HuH-7.5 (cell line): ENCODE data around the gene AKAP6.

Experiments used
- DNase-seq: peaks from one replicate; pipeline ENCODE4 v3.0.0; 2011; ENCODE audit warnings: low spot score

AKAP6 gene

DNA sequence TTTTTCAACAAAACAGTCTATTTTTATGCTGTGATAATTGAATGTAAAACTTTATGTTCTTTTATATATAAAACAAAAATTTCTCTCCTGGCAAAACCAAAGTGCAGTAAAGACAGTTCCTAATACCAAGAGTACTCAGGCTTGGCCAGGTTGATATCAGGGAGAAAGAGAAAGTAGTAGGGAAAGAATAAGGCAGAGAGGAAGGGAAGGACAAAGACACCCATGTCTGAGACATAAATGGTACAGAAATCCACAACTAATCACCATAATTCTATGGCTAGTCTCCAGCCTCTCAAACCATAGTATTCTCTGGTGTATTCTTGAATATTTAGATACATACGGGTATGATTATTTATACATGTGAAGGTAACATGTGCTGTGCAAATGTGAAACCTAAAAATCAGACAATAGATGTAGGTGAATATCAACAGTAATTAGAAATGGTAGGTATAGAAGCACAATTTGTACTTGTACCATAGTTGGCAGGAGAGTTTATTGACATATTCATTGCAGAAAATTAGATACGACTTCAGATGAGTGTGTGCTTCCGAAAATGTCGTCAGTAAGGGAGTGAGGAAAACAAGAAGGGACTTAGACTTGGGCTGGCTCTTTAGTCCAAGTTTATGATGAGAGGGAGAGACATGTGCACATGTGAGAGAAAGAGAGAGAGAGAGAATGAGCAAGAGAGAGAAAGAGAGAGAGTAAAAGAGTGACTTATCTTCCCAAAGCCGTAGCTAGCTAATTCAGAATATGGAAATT is 378.8 kb downstream of the AKAP6 start:
- no peak for DNase-seq

DNA sequence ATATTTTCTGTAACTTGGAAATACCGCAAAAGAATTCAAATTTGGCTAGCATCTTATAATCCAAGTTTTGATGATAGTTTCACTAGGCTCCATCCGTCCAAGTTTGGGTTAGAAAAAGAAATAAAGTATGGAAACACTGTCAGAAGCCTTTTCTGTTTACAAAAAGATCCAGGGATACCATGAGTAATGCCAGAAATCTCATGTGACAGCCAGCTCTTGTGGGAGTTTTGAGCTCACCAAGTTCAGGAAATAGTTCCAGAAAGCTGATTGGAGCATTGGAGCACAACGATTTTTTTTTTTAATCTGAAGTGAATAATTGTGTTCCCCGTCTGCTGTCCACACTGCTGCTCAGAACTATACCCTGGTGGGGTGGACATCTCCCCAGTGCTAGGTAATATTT is 379.9 kb downstream of the AKAP6 start:
- no peak for DNase-seq

DNA sequence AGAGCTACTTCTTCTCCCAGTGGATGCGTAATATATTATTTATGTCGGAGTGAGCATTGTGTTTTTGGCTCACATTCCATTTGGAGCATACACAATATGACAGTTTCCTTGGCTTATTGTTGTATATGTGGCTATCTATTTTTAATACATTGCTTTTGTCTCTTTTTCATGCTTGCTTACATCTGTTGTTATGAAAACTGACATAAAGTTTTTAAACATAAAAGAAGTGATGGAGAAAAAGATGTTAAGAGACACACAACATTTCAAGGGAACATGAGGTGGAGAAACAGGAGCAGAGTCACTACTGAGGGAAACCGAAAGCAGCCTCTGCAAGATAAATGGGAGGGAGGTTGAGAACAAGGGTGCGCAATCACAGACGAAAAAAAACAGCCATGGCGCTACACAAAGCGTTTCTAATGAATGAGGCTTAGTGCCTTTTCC is 381.2 kb downstream of the AKAP6 start:
- no peak for DNase-seq

DNA sequence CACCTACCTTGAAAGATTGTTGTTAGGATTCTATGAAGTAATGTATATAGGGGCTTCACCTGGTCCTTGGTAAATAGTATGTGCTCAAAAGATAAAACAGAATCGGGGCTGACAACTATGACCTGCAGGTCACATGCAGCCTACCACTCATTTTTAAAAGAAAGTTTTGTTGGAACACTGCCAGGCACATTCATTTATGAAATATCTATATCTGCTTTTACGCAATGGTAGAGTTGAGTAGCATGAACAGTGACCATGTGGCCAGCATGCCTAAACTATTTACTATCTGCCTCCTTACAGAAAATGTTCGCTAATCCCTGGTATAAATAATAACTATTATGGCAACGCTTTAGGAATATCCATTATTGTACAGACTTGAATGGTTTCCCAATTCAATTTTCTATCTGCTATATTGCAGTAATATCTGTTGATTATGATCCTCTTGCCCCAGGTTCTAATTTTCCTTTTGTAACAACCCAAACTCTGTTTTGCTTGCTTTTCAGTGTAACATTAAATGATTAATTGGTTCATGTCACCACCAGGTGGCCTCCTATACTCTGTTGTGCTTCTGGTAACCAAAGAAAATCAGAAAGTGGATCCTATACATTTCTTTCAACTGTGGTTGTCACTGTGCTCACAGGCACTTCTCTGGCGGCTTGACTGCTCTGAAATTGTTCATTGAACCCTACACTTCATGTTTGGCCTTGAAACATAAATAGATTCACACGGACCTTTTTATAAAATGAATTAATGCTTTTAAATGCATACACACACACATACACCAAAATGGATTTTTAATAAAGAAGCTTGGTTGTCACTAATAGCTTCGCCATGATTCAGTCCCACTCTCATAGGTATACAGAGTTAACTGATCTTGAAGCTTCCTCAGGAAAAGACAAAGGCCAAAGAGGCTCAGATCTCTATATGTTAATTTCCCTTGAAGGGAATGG is 381.9 kb downstream of the AKAP6 start:
- peak; percentile 4 for DNase-seq

DNA sequence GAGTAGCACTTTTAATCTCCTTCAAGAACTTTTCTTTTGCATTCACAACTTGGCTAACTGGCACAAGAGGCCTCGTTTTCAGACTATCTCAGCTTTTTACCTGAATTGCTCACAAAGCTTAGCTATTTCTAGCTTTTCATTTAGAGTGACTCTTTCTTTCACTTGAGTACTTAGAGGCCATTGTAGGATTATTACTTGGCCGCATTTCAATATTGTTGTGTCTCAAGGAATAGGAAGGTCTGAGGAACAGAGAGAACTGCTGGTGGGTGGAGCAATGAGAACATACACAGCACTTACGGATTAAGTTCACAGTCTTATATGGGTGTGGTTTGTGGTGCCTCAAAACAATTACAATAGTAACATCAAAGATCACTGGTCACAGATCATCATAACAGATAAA is 384.8 kb downstream of the AKAP6 start:
- DNase-seq = no peak

DNA sequence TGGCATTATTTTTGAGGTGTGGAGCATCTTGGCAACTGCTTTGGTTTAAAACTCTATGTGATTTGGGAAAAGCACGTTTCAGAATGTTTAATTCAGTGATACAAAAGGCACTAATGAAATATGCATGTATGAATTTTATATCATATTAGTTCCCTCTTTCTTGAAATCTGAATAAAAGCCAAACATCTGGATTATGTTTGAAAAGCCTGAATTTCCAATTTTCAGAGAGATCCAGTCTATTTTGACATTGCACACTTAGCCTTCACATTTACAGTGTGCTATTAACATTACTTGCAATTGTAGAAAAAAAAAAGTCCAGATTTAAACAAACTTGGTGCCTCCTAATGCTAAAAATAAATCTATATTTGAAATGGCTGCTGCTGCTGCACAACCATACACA is 390.5 kb downstream of the AKAP6 start:
- DNase-seq = no peak

DNA sequence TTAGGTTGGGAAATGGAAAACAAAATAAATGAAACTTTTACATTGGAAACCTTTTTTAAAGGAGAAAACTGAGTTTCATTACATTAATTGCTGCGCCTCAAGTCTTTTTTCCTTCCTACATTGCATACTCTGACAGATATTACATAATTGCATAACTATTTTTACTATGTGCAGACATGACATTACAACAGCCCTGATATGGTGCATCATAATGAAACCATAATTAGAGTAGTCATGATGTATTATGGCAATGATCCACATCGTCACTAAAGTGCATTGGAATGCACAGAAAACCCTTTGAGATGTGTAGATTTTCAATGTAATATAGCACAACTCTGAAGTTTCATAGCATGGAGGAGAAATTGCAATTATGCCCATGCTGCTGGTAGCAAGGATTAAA is 391.8 kb downstream of the AKAP6 start:
- no peak for DNase-seq

DNA sequence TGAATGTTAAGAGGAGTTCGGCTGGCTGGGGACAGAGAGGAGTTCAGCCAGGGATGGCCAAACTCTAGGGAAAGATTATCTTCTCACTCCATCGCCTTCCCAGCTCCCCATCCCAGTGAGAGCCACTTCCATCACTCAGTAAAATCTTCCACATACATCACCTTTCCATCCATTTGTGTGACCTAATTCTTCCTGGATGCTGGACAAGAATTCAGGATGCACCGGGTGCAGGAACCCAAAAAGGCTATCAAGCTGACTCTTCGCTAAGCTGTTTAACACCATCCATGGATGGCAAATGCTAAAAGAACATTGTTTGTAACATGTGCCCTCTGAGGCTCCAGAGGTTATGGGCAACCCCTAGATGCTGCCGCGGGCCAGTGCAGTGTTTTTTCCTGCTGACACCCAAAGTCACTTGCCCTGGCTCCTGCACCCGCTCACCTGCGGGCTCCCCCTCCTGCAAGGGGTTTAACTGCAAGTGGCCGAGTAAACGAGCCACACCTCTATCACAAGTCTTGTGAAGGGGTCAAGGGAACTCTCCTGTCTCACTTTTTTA is 393.6 kb downstream of the AKAP6 start:
- DNase-seq = no peak

DNA sequence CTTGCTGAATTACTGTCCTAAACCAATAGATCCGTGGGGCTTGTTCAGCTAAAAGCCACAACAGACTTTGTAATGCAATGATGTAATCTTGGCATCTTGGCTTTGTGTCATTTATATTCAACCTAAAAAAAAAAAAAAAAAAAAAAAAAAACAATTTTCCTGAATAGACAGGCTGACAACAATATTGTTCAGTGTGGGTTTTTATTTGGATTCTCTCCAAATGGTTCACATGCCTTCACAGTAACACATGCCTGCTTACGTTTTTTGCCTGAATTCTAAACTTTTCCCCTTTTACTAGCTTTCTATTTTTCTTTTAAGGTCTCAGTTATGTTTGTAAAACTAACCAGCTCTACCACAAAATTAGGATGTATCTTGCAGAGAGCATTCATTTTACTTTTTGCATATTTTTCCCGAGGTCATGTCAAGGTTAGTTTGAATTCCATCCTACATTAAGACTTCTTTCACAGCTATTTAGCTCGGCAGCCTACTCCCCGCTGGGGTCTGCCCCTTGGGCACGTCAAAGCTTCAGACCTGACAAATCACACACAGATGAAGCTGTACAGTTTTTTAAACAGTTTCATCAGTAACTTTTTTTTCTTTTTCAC is 395.9 kb downstream of the AKAP6 start:
- DNase-seq = no peak

DNA sequence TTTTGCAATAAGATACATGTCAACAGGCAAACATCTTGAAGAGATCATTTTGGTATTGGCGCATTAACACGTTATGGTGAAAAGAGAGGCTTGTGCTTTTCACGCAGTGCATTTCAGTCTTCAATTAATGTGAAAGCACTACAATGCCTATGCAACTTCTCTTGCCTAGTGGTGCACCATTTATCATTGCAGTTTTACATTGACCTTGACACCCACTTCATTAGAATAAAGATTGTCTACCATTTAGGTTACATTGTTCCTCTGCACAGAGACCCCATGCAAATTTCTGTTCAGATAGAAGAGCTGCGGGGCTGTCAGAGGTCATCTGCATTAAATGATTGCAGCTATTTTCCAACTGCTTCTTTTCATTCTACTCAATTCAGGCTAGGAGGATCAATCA is 397.4 kb downstream of the AKAP6 start:
- DNase-seq = no peak

DNA sequence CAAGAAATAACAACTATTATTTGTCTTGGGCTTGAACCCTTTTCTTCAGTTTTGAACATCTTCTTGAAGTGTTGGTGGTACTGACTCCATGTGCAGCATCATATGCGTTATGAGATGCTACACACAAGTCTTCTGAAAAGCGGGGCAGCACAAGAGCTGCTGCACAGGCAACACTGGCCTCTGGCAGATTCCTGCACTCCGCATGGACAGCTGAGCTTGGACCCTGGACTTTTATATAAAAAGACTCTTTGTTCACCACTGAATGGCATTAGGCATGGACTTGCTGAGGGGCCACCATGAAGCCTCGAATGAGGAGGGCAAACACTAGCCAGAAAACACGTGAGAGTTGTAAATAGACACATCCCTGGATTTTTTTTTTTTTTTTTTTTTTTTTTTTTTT is 398.7 kb downstream of the AKAP6 start:
- no peak for DNase-seq

DNA sequence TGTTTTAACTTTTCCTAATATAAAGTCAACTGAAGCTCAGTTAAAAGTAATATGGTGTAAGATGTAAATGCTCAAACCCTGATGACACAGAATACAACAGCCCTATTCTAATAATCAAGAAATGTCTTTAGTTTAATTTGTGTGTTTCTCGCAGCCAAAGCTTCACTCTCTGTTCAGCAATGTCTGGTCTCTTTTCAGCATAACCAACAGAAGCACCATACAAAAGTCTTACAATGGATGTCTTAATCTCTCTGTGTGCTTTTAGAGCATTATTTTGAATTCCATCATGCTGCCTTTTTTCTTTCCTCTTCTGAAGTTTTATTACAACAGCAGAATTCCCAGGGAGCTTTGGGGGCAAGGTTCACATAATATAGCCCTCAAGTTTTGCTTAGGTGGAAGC is 399.4 kb downstream of the AKAP6 start:
- no peak for DNase-seq

DNA sequence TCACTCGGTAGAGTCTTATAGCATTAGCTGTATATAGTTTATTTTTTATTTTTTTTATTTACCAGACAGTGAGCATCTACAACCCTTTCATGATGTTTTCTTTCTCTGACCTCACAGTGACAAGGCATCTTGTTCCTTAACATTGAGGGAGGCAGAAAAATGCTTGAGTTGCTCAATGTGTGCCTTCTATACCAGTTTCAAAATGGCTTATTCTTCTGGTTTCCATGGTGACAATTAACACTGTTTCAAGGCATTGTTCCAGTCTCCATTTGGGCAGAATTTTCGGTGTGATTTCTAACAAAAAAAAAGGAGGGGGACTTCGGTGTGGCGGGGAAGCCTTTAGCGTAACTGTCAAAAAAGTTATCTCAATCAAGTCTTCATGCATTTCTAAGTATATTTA is 399.9 kb downstream of the AKAP6 start:
- DNase-seq = no peak

DNA sequence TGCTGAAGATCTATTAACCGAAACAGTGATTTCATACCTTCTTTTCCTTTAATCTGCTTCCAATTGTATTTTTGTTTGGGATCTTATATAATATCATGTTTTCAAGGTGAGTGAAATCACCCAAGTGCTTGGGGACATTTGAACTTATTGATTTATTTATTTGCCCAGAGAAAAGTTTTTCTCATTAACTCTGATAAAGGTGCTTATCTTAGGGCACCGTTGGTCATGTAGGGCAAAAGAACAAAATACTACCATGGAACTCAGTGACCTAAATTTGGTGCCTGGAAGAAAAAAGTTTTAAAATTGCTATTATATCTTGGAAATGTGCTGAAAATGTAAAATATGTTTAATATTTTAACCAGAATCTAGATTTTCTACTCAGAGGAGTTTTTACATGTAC is 402.2 kb downstream of the AKAP6 start:
- no peak for DNase-seq

DNA sequence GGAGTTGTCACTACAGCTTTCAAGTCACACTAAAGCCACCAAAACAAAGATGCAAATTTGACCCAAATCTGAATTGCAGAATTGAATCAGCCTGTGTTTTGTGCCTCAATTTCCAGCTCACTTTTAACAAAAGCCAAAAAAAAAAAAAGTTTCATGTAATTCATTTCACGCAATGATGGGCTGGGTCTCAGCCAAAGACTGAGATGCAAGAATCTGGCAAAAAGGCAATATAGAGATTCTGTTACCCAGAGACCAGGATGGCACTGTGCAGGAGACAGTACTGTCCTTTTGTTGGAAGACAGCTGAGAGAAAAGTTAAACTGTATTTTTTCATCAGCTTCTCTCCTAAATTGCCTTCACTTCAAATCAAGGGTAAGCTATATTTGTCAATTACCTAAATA is 403.9 kb downstream of the AKAP6 start:
- DNase-seq = no peak

DNA sequence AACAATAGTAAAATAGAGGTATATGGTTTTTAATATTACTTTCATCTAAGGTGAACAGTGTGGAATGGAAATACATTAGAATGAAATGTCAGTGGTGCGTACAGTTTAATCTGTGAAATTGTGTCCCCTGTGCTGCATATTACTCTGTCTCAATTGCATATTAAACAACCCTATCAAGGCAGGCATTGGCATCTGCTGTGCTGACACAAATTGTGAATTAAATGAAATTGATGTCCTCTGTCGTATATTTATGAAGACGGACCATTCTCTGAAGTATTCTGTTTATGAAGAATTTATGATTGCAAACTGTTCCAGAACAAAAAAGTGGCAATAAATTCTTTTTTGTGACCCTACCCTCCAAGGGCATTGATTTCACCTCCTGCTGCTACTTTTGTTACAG is 405.2 kb downstream of the AKAP6 start:
- DNase-seq = no peak

DNA sequence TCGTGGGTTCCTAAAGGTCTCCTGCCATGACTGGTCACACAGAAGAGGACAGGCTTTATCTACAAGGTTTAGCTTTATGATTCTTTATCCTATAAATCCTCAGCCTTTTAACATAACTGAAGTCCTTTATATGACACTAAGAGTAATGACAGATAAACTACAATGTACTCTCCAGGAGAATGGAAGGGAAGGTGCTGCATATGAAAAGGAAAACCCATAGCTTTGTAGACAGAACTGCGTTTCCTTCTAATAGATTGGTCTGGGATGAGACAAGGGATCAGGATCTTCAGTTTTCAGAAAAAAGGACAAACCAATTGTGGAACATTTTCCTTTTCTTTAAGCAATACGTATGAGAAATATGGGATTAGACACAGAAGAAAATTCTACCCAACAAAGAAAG is 408.5 kb downstream of the AKAP6 start:
- DNase-seq = no peak

DNA sequence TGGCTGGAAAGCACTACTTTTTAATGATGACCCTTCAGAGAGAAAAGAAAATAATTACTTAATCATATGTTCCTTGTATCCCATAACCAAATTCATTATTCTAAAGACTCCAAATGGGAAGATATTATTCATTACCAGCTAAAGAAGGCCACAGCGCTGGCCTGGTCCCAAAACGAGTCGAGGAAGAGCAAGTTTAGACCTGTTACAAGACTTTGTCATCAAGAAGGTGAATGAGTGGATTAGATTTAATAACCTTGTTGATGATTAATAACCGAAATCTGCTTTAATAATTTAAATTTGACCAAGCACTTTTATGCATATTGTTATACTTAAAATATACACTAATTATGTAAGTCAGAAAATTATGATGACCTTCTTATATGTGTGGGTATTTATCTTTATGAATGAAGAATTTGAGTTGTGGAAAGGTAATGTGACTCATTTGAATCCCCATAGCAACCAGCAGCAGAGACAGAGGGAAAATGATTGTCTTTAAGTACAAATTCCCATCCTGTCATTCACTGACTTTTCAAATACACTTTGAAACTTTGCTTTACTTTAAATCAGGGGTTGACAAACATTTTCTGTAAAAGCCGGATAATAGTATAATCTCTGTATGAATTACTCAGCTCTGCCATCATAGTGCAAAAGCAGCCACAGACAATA is 409.2 kb downstream of the AKAP6 start:
- no peak for DNase-seq

DNA sequence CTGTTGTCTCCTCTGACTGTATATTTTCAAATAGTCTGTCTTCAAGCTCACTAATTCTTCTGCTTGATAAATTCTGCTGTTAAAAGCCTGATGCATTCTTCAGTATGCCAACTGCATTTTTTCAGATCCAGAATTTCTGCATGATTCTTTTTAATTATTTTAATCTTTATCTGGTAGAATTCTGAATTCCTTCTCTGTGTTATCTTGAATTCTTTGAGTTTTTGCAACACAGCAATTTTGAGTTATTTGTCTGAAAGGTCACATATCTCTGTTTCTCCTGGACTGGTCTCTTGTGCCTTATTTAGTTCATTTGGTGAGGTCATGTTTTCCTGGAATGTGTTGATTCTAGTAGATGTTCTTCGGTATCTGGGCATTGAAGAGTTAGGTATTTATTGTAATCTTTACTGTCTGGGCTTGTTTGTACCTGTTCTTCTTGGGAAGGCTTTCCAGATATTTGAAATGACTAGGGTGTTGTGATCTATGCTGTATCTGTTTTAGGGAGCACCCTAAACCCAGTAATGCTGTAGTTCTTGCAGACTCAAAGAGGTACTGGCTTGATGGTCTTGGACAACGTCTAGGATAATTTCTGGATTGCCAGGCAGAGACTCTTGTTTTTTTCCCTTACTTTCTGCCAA is 415.8 kb downstream of the AKAP6 start:
- DNase-seq = no peak

DNA sequence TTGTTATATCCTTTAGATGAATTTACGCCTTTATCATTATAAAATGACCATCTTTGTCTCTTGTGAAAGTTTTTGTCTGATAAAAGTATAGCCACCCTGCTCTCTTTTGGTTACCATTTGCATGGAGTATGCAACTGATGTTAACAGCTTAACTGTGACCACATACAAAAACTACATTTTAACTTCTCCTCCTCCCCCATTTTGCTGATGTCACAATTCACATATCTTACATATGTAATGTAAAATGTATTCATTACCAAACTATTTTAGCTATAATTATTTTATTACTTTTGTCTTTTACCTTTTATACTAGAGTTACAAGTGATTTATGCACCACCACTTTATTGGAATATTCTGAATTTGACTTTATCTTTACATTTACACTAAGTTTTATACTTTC is 425.1 kb downstream of the AKAP6 start:
- no peak for DNase-seq

DNA sequence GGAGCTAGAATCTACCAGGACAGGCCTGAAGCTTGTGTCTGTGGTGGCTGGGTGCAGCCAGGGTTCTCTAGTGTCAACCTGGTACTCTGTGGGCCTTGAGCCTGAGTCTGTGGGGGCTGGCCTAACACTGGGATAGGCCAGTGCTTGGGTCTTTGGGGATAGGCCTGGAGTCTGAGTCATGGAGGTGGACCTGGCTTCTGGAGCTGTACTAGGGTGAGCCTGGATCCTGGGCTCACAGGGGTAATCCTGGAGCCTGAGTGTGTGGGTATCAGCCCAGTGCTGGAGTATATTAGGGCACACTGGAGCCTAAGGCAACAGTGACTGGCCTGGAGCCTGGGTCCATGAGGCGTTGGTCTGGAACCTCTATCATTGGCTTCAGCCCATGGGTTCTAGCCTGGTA is 427.1 kb downstream of the AKAP6 start:
- DNase-seq = no peak

DNA sequence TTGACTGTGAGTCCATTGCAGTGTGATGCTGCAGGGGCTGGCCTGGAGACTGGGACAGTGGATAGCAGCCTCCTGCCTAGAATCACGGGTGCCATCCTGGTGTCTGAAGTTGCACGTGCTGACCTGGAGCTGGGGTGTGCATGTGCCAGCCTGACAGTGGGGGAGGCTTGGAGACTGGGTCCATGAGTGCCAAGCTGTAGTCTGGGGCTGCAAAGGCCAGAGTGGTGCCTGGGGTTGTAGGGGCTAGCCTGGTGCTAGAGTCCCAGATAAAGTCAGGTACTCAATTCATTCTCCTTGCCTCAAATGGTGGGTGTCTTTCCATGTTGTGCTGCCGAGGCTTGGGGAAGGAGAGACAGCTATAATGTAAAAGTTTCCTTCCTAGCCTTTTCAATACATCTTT is 427.7 kb downstream of the AKAP6 start:
- no peak for DNase-seq
